H1 (cell line): ENCODE data around the gene DOCK3. TPM values are rescaled to one million over a fixed set of nuclear protein-coding genes. Genes with fewer than 3 reads are reported as not detected.
"Not testable (repeated sequence)": the region's sequence is repeated elsewhere in the genome, so short reads cannot be mapped to it uniquely, and the experiment has no call there.

ENCODE experiments used
- CTCF ChIA-PET: fragments of 300-600 bp; sonication (Branson Sonifier 250); formaldehyde crosslinking; loops from one replicate; lab custom pipeline; 2021; ENCODE audit not compliant: partially characterized antibody; lab: Charles Lee
- POLR2A ChIA-PET: fragments of 300-600 bp; sonication (Branson Sonifier 250); formaldehyde crosslinking; loops from one replicate; lab custom pipeline; 2021; ENCODE audit warnings: inconsistent platforms; ENCODE audit not compliant: partially characterized antibody; lab: Charles Lee
- DNase-seq, 2 experiments: peaks; one replicate each; pipeline versions ENCODE4 v3.0.0 to v3.0.0-alpha.2; 2010 to 2022; ENCODE audit warnings: low spot score in 2 of 2, low read depth in 1 of 2, mixed read lengths in 1 of 2
- FAIRE-seq: peaks from 2 replicates; lab custom pipeline; 2011; peaks lifted over from hg19 to GRCh38; lab: Jason Lieb, UNC
- H2AFZ ChIP-seq: 2 replicates; pipeline ENCODE4 v1.8.1; 2012; ENCODE audit warnings: low read length, inconsistent platforms
- H2AK5ac ChIP-seq: 2 replicates; pipeline ENCODE4 v1.6.1; 2013; ENCODE audit warnings: low read depth, low read length
- H2BK120ac ChIP-seq: replicated peaks from 2 replicates; pipeline ENCODE3; 2013; ENCODE audit warnings: low read depth, low read length, inconsistent platforms
- H2BK12ac ChIP-seq: 2 replicates; pipeline ENCODE4 v1.6.1; 2013; ENCODE audit warnings: low read depth, low read length
- H2BK15ac ChIP-seq: 2 replicates; pipeline ENCODE4 v1.6.1; 2013; ENCODE audit warnings: low read length
- H2BK20ac ChIP-seq: 2 replicates; pipeline ENCODE4 v1.6.1; 2013; ENCODE audit warnings: low read length
- H2BK5ac ChIP-seq: 2 replicates; pipeline ENCODE4 v1.6.1; 2013; ENCODE audit warnings: low read depth, low read length
- H3K14ac ChIP-seq: 2 replicates; pipeline ENCODE4 v1.6.1; 2013; ENCODE audit warnings: inconsistent platforms; ENCODE audit not compliant: insufficient read length
- H3K18ac ChIP-seq: 2 replicates; pipeline ENCODE4 v1.6.1; 2013; ENCODE audit warnings: low read length; ENCODE audit errors: extremely low read depth
- H3K23ac ChIP-seq: 2 replicates; pipeline ENCODE4 v1.6.1; 2013; ENCODE audit warnings: inconsistent platforms; ENCODE audit not compliant: insufficient read length
- H3K23me2 ChIP-seq: 2 replicates; pipeline ENCODE4 v1.6.1; 2013; ENCODE audit warnings: low read depth, low read length
- H3K27ac ChIP-seq: 2 replicates; pipeline ENCODE4 v1.6.1; 2011; ENCODE audit warnings: low read depth, low read length, inconsistent platforms
- H3K27me3 ChIP-seq, 4 experiments: replicated peaks in 1 of 4; 1 replicate in 1 of 4; 2 replicates in 3 of 4; pipeline versions ENCODE4 v1.6.1 to v1.8.1; 2011 to 2013; ENCODE audit warnings: low read length in 3 of 4, mild to moderate bottlenecking in 3 of 4, inconsistent platforms in 2 of 4, mixed read lengths in 2 of 4, moderate library complexity in 1 of 4; ENCODE audit not compliant: control insufficient read depth in 3 of 4, insufficient read depth in 3 of 4; ENCODE audit errors: extremely low read depth in 1 of 4
- H3K36me3 ChIP-seq, 4 experiments: 2 replicates each; pipeline versions ENCODE4 v1.6.1 to v1.8.1; 2011 to 2013; ENCODE audit warnings: mild to moderate bottlenecking in 4 of 4, low read length in 3 of 4, moderate library complexity in 2 of 4, control low read depth in 1 of 4, inconsistent platforms in 1 of 4; ENCODE audit not compliant: insufficient read depth in 4 of 4, control insufficient read depth in 2 of 4
- H3K4ac ChIP-seq: replicated peaks from 2 replicates; pipeline ENCODE3; 2013; ENCODE audit warnings: low read length, low read depth, mixed read lengths, inconsistent platforms; ENCODE audit not compliant: insufficient read length
- H3K4me1 ChIP-seq, 4 experiments: replicated peaks in 1 of 4; 1 replicate in 1 of 4; 2 replicates in 3 of 4; pipeline versions ENCODE4 v1.6.1 to v1.8.1; 2011 to 2013; ENCODE audit warnings: low read length in 3 of 4, inconsistent platforms in 2 of 4, mixed read lengths in 1 of 4; ENCODE audit not compliant: insufficient read depth in 4 of 4, control insufficient read depth in 3 of 4
- H3K4me2 ChIP-seq, 2 experiments: 2 replicates each; pipeline versions ENCODE4 v1.6.1 to v1.8.1; 2011 to 2013; ENCODE audit warnings: low read depth in 2 of 2, low read length in 2 of 2, control low read depth in 1 of 2, inconsistent platforms in 1 of 2, mild to moderate bottlenecking in 1 of 2; ENCODE audit not compliant: insufficient read depth in 1 of 2
- H3K4me3 ChIP-seq, 4 experiments: fragments of 200-600, 300-600 bp in 1 of 4; sonication (generic), shearing (Covaris generic), sonication (Bioruptor Twin) in 1 of 4; 2 replicates each; pipeline versions ENCODE4 v1.5.1 to v1.8.1; 2011 to 2016; ENCODE audit warnings: low read length in 4 of 4, low read depth in 3 of 4, control low read depth in 2 of 4, inconsistent platforms in 2 of 4, mild to moderate bottlenecking in 2 of 4, mixed read lengths in 1 of 4, moderate library complexity in 1 of 4; ENCODE audit not compliant: insufficient read depth in 2 of 4; ENCODE audit errors: extremely low read depth in 1 of 4
- H3K56ac ChIP-seq: replicated peaks from 2 replicates; pipeline ENCODE3; 2013; ENCODE audit warnings: low read depth, mild to moderate bottlenecking, mixed read lengths, low read length, inconsistent platforms; ENCODE audit not compliant: insufficient read length
- H3K79me1 ChIP-seq: 2 replicates; pipeline ENCODE4 v1.6.1; 2013; ENCODE audit warnings: low read depth, low read length, control low read depth
- H3K79me2 ChIP-seq, 2 experiments: 2 replicates each; pipeline versions ENCODE4 v1.6.1 to v1.8.1; 2012 to 2013; ENCODE audit warnings: low read length in 2 of 2, mild to moderate bottlenecking in 2 of 2, inconsistent platforms in 1 of 2; ENCODE audit not compliant: insufficient read depth in 2 of 2, control insufficient read depth in 1 of 2
- H3K9ac ChIP-seq, 4 experiments: replicated peaks in 1 of 4; 1 replicate in 1 of 4; 2 replicates in 3 of 4; pipeline versions ENCODE4 v1.6.1 to v1.8.1; 2011 to 2013; ENCODE audit warnings: low read depth in 3 of 4, low read length in 3 of 4, control low read depth in 2 of 4, mild to moderate bottlenecking in 2 of 4, moderate library complexity in 2 of 4, inconsistent platforms in 1 of 4; ENCODE audit errors: extremely low read depth in 1 of 4
- H3K9me3 ChIP-seq, 2 experiments: 2 replicates each; pipeline versions ENCODE4 v1.6.1 to v1.8.1; 2012 to 2013; ENCODE audit warnings: mild to moderate bottlenecking in 2 of 2, moderate library complexity in 2 of 2, control low read depth in 1 of 2, inconsistent platforms in 1 of 2, low read depth in 1 of 2, low read length in 1 of 2, mixed read lengths in 1 of 2; ENCODE audit not compliant: insufficient read depth in 2 of 2
- H4K20me1 ChIP-seq, 2 experiments: replicated peaks in 1 of 2; 2 replicates each; pipeline versions ENCODE3 to v1.8.1; 2011 to 2013; ENCODE audit warnings: inconsistent platforms in 2 of 2, low read length in 2 of 2, mild to moderate bottlenecking in 1 of 2; ENCODE audit not compliant: insufficient read depth in 2 of 2, control insufficient read depth in 1 of 2
- H4K5ac ChIP-seq: 2 replicates; pipeline ENCODE4 v1.6.1; 2013; ENCODE audit warnings: low read length, low read depth, mixed read lengths, inconsistent platforms; ENCODE audit not compliant: insufficient read length
- H4K8ac ChIP-seq: 2 replicates; pipeline ENCODE4 v1.8.0; 2013; ENCODE audit warnings: mild to moderate bottlenecking, moderate library complexity, low read length, inconsistent platforms; ENCODE audit not compliant: insufficient read depth; ENCODE audit errors: extremely low read depth
- H4K91ac ChIP-seq: replicated peaks from 2 replicates; pipeline ENCODE3; 2013; ENCODE audit warnings: low read length, mixed read lengths, inconsistent platforms; ENCODE audit not compliant: insufficient read length
- CHD2 ChIP-seq: IDR thresholded peaks from 2 replicates; pipeline ENCODE4 v1.6.1; 2012; ENCODE audit warnings: low read length, improper control_type of control experiment
- EP300 ChIP-seq, 2 experiments: IDR thresholded peaks; 1 replicate in 1 of 2; 2 replicates in 1 of 2; pipeline ENCODE4 v1.6.1; 2011 to 2012; ENCODE audit warnings: low read depth in 2 of 2, low read length in 2 of 2, mild to moderate bottlenecking in 2 of 2, borderline replicate concordance in 1 of 2, inconsistent platforms in 1 of 2, moderate library complexity in 1 of 2
- MAFK ChIP-seq: IDR thresholded peaks from 2 replicates; pipeline ENCODE4 v1.6.1; 2012; ENCODE audit warnings: low read depth, mild to moderate bottlenecking, improper control_type of control experiment, low read length
- SIN3A ChIP-seq, 2 experiments: IDR thresholded peaks in 1 of 2; conservative IDR thresholded peaks in 1 of 2; 2 replicates each; pipeline ENCODE4 v1.6.1; 2011 to 2012; ENCODE audit warnings: low read length in 2 of 2, improper control_type of control experiment in 1 of 2, low read depth in 1 of 2, mild to moderate bottlenecking in 1 of 2
- SIX5 ChIP-seq: IDR thresholded peaks from 2 replicates; pipeline ENCODE4 v1.6.1; 2011; ENCODE audit warnings: mild to moderate bottlenecking, low read depth, low read length
- WGBS, 2 experiments: shearing (Covaris generic) in 1 of 2; methylation state at CpG; one replicate each; pipeline versions ENCODE4 v1.1.6 to v1.1.7; 2013 to 2015; ENCODE audit warnings: low lambda C conversion rate in 2 of 2, mixed read lengths in 2 of 2, inconsistent platforms in 1 of 2, low coverage in 1 of 2, missing lambda C conversion rate in 1 of 2; ENCODE audit not compliant: insufficient replicate concordance in 2 of 2, insufficient coverage in 1 of 2, insufficient read length in 1 of 2; ENCODE audit errors: extremely low coverage in 1 of 2, missing lambda C conversion rate in 1 of 2; 5-methylcytosine and 5-hydroxymethylcytosine counted together
- polyA plus RNA-seq, 7 experiments: library from polyadenylated mRNA; depleted of rRNA in 3 of 7; stranded (reverse) in 5 of 7; unstranded in 2 of 7; fragments of >200 nt in 5 of 7; fragments of 200-250 nt in 2 of 7; gene quantifications; 1 replicate in 5 of 7; 2 replicates in 1 of 7; 4 replicates in 1 of 7; pipeline versions ENCODE4 v1.2.1 to v1.2.3, GENCODE V29; 2011 to 2013; ENCODE audit warnings: missing spikeins in 2 of 7, mixed read lengths in 2 of 7
- total RNA-seq: library from RNA; stranded (reverse); fragmentation: NEBNext Ultra II Directional; extraction: Animal tissue kit (Norgen Biotek cat#: 25700); gene quantifications from 2 replicates; pipeline ENCODE4 v1.2.1, GENCODE V29; 2021

DOCK3 gene
- total and polyA plus RNA-seq, 2 of the 8 experiments (the other 6 are each of a cell fraction or from before 2014, with no cell fraction given): 2.7 to 5.0 TPM

DNA sequence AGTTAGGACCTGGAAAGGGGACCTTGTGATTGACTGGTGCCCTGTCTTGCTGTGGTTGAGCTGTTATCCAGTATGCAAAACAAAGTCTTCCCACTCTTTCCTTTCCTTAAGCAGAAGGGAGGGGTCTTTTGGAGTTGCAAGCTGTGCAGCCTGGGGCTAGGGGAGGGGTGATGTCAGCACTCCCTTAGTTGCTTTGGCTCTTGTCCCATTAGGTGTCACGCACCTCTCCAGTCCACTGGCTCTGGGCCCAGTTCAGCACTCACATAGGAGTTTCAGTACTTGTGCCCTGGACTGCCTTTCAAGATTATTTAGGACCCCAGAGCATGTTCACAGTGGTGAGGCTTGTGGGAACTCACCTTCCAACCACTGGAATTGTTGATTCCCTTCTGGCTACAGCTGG is 238.5 kb downstream of the DOCK3 start (continued):
- TF ChIP-seq SIX5 (no peak), SIN3A (conservative IDR thresholded peaks at IDR 0.05 in 1 of 2, IDR thresholded peaks at IDR 0.05 in 1 of 2; ENCODE audit: low read depth in 1 of 2, low read length in 2 of 2) (no peak), MAFK (no peak), CHD2 (no peak), EP300 (IDR thresholded peaks at IDR 0.05; ENCODE audit: borderline replicate concordance in 1 of 2, low read depth in 2 of 2, low read length in 2 of 2) (no peak)

- H2BK20ac ChIP-seq, POLR2A ChIA-PET, H2AK5ac ChIP-seq, H3K79me1 ChIP-seq, H3K56ac ChIP-seq, H3K27me3 ChIP-seq, H3K36me3 ChIP-seq, DNase-seq, H3K4me3 ChIP-seq, H3K4ac ChIP-seq, H3K27ac ChIP-seq, H2BK5ac ChIP-seq, H4K91ac ChIP-seq, H4K20me1 ChIP-seq, H4K8ac ChIP-seq, H3K23me2 ChIP-seq, H2BK15ac ChIP-seq, H3K79me2 ChIP-seq, H2BK120ac ChIP-seq, H3K18ac ChIP-seq, H3K9ac ChIP-seq, H3K14ac ChIP-seq, H4K5ac ChIP-seq, H3K4me2 ChIP-seq, H3K23ac ChIP-seq, H2AFZ ChIP-seq, FAIRE-seq, H2BK12ac ChIP-seq: not testable (repeated sequence)
- 89% methylated on average over 5 of the region's 5 CpGs; no CpG with 5 or more reads in 1 of the 2 experiments for WGBS, 2 experiments
- Histone ChIP-seq H3K9me3 (peaks cover 11 to 12% of the 10 kb centered on the region in 2 experiments; a peak in 3 of 4 replicates), H3K4me1 (peaks cover 2 to 13% (median 9%) of the 10 kb centered on the region in 4 experiments; a peak in 5 of 7 replicates)
- CTCF ChIA-PET: interaction anchor here (0.6 to 0.7 kb wide), 2 partner anchors 214 to 450 kb away, joined by 3 read pairs; no protein-coding TSS in a partner anchor
Measured at GRCh38 chr3:50922071-50922470, 247.3 kb downstream of the DOCK3 start.
